GM12801 (cell line): ENCODE data around the gene MEDAG.

ENCODE experiments used
- TF ChIP-seq, protein P1 (sequence below): IDR thresholded peaks from one replicate; pipeline ENCODE4 v1.5.1; 2011; ENCODE audit warnings: control low read depth; ENCODE audit not compliant: insufficient read length; ENCODE audit errors: extremely low read depth

MEDAG gene

DNA sequence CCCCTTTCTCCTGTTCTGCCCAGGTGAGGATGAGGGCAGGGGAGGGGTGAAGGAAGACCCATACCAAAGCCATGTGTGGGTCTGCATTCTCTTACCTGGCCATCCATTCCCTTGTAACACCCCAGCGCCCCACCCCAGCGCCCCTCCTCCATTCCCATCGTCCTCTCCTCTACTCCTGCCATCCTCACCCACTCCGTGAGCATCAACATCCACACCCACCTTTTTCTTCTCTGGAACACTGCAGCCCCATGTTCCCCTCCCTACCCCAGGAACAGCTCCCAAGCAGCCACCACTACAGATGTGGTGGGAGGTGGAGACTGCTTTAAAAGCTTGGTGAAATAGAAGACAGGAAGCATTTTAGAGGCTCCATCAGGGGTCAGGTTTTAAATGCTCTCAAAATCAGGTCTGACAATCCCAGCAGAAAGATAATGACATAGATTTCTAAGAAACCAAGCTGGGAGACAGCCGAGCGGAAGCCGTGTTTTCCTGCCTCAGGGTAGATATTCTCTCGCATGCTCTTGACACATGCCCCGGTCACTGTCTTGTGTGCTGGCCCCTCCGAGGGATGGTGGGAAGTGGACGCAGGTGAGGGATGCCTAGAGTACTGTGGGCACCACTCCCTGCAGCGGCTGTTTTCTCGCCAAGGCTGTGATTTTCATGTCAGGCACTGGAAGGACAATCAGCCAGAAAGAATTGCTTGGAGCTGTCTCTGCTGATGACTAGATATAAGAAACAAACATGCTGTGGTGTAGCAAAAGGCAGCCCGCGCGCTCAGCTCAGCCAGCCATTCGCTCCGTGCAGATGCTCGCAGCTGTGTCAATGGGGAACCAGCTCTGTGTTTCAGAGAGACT, 9.8 kb downstream of the MEDAG start:
- TF ChIP-seq, protein P1, sequence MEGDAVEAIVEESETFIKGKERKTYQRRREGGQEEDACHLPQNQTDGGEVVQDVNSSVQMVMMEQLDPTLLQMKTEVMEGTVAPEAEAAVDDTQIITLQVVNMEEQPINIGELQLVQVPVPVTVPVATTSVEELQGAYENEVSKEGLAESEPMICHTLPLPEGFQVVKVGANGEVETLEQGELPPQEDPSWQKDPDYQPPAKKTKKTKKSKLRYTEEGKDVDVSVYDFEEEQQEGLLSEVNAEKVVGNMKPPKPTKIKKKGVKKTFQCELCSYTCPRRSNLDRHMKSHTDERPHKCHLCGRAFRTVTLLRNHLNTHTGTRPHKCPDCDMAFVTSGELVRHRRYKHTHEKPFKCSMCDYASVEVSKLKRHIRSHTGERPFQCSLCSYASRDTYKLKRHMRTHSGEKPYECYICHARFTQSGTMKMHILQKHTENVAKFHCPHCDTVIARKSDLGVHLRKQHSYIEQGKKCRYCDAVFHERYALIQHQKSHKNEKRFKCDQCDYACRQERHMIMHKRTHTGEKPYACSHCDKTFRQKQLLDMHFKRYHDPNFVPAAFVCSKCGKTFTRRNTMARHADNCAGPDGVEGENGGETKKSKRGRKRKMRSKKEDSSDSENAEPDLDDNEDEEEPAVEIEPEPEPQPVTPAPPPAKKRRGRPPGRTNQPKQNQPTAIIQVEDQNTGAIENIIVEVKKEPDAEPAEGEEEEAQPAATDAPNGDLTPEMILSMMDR = no peak

DNA sequence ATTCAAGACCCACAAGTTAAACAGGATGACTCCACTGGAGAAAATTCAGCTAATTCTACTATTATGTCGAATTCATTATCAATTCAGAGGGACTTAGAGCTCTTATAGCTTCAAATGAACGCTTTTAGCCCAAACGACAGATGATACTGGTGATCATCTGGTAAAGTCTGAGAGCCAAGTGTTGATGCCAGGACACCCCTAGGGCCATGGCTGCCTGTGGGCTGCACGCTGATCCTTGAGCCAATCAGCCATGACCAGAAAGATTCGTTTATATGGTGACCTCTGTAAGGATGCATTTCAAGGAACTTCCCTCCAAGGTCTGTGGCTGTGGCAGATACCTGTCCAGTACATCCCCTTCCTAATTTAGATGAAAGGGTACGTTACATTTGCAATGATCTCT, 10.9 kb downstream of the MEDAG start:
- TF ChIP-seq, protein P1 = no peak

DNA sequence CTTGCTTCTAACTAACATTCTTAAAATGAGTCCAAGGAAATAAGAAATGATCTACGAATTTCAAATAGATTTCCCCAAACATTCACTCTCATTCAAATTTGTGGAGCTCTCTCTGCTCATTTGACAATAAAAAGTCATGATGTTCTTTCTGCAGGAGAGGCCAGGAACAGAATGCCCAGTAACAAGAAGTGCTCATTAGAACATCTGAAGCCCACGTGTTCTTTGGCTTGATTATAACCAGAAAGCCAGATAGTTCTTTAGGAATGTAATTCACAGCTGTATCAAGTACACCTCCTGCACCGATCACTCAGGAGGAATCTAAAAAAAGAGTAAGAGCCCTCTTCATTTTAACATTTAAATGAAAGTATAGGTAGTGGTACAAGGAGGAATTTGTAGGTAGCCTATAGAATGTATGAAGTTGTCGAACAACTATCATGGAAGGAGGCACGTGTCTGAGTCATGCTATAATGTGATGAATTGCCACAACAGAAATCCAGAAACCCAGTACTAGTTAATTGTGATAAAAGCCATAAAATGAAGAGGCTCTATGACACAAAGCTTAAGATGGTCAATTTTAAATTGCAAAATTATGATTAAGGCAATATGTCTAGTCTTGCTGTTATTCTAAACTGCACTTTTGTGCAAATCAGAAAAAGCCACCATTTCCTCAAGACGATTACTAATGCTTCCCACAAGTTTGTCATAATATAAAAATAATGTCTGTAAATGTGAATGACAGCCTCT, 12.8 kb downstream of the MEDAG start:
- TF ChIP-seq, protein P1 = no peak

DNA sequence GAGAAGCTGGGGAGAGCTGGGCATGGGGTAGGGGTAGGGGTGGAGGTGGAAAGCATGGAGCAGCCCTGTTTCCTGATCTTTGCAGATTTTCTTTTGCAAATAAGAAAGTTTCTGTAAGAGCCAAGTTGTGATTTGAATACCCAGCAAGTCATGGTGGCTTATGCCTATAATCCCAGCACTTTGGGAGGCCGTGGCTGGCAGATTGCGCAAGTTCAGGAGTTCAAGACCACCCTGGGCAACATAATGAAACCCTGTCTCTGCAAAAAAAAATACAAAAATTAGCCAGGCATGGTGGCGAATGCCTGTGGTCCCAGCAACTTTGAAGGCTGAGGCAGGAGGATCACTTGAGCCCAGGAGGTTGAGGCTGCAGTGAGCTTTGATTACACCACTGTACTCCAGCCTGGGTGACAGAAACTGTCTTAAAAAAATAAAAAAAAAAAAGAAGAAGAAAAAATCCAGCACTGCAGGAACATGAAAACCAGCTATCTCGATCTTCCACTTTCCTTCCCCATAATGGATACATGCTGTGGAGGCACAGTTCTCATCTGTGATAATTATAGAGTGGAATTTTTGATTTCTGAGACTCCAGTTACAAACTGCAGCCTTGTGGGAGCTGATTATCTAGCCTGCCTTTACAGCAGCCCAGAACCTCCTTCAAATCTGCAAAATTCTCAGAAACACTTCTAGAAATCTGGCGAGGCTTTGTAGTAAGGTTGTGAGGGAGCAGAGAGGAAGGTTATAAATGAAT, 14.3 kb downstream of the MEDAG start:
- TF ChIP-seq, protein P1 = no peak

DNA sequence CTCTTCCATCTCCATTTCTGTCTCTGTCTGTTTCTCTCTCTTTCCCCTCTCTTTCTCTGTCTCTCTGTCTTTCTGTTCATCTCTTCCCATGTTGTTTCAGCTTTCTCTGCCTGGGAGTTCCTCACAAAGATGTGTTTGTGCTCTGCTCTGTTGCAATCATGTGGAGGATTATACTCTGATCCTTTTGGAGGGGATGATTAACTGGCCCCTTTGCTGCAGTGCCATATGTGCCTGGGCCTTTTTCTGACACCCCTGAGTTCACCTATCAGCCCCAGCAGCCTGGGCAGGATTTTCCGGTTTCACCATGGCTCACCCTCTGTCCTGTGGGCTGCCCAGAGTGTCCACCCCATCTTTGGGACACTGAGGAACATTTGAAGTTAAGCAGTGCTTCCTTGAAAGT, 17.3 kb downstream of the MEDAG start:
- TF ChIP-seq, protein P1 = no peak

DNA sequence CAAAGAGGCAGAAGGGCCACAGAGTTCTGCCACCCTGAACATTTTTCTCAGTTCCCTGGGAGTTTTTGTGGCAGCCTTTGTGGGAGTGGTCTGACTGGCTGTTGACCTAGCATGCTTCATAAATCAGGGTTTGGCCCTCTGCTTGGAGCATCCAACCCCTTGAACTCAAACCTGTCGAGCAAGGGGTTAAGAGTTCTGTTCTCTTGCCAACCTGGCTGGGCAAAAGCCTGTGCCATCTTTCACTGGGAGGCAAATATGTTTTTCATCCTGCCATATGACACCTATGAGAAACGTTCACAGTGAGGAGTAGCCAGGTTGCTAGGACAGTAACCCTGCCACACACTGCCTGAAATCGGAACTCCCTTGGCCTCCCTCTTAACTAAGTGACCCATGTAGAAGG, 18.6 kb downstream of the MEDAG start:
- TF ChIP-seq, protein P1 = no peak

DNA sequence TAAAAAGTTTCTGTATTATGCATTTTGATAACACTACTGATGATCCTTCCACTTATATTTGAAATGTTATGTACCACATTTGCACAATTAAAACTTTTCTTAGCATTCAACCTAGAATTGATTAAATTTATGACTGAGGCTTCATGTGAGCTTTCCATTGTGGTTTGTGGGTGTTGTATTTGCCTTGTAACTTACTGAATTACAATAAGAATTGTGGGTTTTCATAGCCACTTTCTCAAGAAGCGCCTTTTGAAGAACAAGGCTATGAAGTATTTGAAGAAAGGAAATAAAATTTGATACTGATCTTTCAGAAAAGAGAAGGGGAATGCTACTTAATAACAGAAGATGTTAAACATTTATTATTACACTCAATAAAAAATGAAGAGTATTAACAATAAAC, 19.4 kb downstream of the MEDAG start:
- TF ChIP-seq, protein P1 = no peak
